Upper lobe of right lung (tissue), 1 donor: ENCODE measurements around the gene PTBP2. TPM values are rescaled to one million over a fixed set of nuclear protein-coding genes. Genes with fewer than 3 reads are reported as not detected.

Experiments used
- ATAC-seq: fragments of 200-7000 bp; cut with Tn5 transposase; one replicate; pipeline ENCODE4 v1.9.1; 2020; ENCODE audit warnings: mild to moderate bottlenecking, moderate library complexity
- DNase-seq: peaks from one replicate; pipeline ENCODE4 v3.0.0-alpha.2; 2020
- H3K27ac ChIP-seq: fragments of 200-600 bp; one replicate; pipeline ENCODE4 v1.8.0; 2022
- H3K27me3 ChIP-seq: fragments of 200-600 bp; one replicate; pipeline ENCODE4 v1.8.0; 2022; ENCODE audit warnings: mild to moderate bottlenecking
- H3K36me3 ChIP-seq: fragments of 200-600 bp; one replicate; pipeline ENCODE4 v1.8.0; 2022
- H3K4me1 ChIP-seq: fragments of 200-600 bp; one replicate; pipeline ENCODE4 v1.8.0; 2022
- H3K4me3 ChIP-seq: fragments of 200-600 bp; one replicate; pipeline ENCODE4 v1.8.0; 2022; ENCODE audit warnings: mild to moderate bottlenecking
- H3K9me3 ChIP-seq: fragments of 200-600 bp; one replicate; pipeline ENCODE4 v1.8.0; 2022
- intact Hi-C: fragments of 100-400 bp; cut with DNase I; formaldehyde crosslinking; loops from one replicate; pipeline ENCODE4 v1.11.0; 2022
- total RNA-seq: library from RNA; stranded (reverse); fragmentation: NEBNext Ultra II Directional; extraction: Animal tissue kit (Norgen Biotek cat#: 25700); gene quantifications from one replicate; pipeline ENCODE4 v1.2.1, GENCODE V29; 2021
- TF ChIP-seq, protein P1 (sequence below): fragments of 200-600 bp; IDR thresholded peaks from one replicate; pipeline ENCODE4 v1.8.0; 2022; ENCODE audit warnings: antibody characterized with exemption
- donor health status: DM: no; HTN: yes; CAD: no; lungs with severe emphysema.

The PTBP2 gene
- total RNA-seq, 1 donor from 2014 or later = 14.7 TPM

DNA sequence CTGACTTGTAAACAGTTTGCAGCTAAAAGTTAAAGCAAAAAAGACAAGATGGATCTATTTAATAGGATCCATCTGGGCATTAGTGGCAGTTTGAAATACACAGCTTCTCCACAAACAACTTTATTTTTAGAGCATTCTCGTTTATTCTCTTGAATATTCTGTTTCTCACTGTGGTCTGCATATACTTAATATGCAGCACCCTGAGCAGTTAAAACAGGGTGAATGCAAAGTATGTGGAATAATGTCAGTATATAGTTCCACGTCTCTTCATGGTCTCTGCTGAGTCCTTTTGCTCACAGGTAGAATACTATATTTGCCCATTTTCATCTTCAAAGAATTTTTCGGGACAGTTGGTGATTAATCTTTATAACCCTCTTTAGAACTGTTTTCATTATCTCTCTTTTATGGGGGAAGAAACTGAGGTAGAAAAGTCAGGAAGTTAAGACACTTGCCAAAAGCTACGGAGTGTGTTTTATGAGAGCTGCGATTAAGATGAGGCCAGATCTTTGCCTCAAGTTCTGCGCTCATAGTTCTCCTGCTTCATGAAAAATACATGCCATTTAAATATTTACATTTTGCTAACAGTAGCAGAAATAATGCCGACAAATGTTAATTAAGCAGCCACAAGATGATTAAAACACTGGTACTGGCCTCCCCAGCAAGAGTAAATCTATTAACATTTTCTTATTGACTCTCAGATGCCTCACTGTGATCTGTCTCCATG lies 115.6 kb downstream of the PTBP2 start:
- H3K27ac ChIP-seq = no peak overlapping the region
- intact Hi-C loops = no loop called here
- ATAC-seq (no peak), DNase-seq (no peak)
- no peaks in the 10 kb centered on the region for H3K27me3 ChIP-seq
- no peaks in the 10 kb centered on the region for H3K36me3 ChIP-seq
- TF ChIP-seq, protein P1, sequence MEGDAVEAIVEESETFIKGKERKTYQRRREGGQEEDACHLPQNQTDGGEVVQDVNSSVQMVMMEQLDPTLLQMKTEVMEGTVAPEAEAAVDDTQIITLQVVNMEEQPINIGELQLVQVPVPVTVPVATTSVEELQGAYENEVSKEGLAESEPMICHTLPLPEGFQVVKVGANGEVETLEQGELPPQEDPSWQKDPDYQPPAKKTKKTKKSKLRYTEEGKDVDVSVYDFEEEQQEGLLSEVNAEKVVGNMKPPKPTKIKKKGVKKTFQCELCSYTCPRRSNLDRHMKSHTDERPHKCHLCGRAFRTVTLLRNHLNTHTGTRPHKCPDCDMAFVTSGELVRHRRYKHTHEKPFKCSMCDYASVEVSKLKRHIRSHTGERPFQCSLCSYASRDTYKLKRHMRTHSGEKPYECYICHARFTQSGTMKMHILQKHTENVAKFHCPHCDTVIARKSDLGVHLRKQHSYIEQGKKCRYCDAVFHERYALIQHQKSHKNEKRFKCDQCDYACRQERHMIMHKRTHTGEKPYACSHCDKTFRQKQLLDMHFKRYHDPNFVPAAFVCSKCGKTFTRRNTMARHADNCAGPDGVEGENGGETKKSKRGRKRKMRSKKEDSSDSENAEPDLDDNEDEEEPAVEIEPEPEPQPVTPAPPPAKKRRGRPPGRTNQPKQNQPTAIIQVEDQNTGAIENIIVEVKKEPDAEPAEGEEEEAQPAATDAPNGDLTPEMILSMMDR = no peak
- no peak overlapping the region for H3K4me3 ChIP-seq
- no peaks in the 10 kb centered on the region for H3K9me3 ChIP-seq
- H3K4me1 ChIP-seq = no peaks in the 10 kb centered on the region

DNA sequence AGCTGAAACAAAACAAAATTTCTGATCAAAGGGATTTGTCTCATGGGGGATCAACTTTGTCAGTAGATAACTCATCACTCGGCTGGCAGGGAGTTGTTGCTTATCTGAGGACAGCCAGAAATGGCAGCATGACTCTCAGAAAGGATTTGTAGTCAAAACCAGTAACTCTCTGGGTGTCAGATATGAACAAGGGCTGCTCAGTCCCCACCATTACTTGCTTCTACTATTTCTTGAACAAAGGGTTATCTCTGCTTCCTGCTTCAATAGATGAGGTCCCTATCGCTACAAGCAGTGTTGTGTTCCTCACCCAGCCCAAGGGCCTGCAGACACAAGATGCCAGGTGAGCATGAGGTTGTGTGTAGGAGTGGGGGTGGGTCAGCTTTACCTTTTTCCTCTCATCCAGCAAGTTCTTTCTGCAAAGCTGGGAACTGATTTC lies 116.2 kb downstream of the PTBP2 start:
- Histone ChIP-seq H3K4me1 (no peaks in the 10 kb centered on the region), H3K9me3 (no peaks in the 10 kb centered on the region), H3K4me3 (no peak overlapping the region), H3K36me3 (no peaks in the 10 kb centered on the region), H3K27ac (no peak overlapping the region), H3K27me3 (no peaks in the 10 kb centered on the region)
- ATAC-seq (no peak), DNase-seq (no peak)
- intact Hi-C loops = no loop called here
- TF ChIP-seq, protein P1 = no peak

DNA sequence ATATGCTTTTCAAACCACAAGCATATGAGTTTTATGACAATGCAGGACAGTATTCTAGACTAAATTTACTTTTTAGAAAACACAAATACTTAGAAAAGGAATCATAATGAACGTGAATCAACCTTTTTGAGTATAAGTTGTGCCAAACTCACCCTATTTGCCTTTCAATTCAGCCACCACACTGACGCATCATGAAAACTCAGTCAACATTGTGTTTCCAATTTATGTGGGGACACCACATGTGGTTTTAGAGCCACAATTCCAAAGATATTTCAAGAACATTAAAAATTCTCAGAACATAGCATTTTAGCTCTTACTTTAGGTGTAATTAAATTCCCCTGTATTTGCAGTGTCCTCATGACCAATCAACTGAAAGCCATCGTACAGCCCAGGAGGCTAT lies 118.8 kb downstream of the PTBP2 start:
- ATAC-seq (no peak), DNase-seq (no peak)
- H3K27me3 ChIP-seq = no peaks in the 10 kb centered on the region
- intact Hi-C loops = no loop called here
- TF ChIP-seq, protein P1 = no peak
- no peaks in the 10 kb centered on the region for H3K4me1 ChIP-seq
- no peak overlapping the region for H3K27ac ChIP-seq
- no peak overlapping the region for H3K4me3 ChIP-seq
- no peaks in the 10 kb centered on the region for H3K36me3 ChIP-seq
- no peaks in the 10 kb centered on the region for H3K9me3 ChIP-seq

DNA sequence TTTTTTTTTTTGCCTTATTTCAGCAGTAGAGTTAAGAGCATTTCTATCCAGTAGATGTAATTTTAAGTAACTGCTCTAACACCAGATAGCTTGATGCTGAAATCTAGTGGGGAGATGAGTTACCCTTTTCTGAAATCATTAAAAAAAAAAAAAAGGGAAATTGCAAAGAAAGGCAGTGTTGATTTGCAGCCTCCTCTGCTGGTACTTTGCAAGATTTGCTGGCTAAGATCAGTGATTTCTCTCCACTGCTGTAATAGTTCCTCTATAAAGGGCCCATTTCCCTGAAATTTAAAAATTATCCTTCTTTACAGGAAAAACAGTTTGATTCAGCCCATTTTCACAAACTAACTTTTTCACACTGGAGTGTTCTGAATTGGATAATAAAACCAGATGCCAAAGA lies 120.6 kb downstream of the PTBP2 start:
- no peak for ATAC-seq
- Histone ChIP-seq H3K36me3 (no peaks in the 10 kb centered on the region), H3K27ac (no peak overlapping the region), H3K4me3 (no peak overlapping the region), H3K4me1 (no peaks in the 10 kb centered on the region), H3K9me3 (no peaks in the 10 kb centered on the region), H3K27me3 (no peaks in the 10 kb centered on the region)
- DNase-seq = no peak
- TF ChIP-seq, protein P1 = no peak
- intact Hi-C loops = no loop called here

DNA sequence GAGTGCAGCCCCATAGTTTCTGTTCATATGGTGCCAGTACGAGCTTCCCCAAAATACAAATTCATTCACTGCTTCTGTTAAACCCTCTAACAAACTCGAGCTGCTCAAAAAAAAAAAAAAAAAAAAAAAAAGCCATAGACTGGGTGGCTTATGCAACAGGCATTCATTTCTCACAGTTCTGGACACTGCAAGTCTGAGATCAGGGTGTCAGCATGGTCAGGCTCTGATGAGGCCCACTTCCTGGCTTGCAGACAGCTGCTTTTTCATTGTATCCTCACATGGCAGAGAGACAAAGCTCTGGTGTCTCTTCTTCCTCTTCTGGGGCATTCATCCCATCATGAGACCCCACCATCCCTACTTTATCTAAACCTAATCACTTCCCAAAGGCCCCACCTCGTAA lies 121.6 kb downstream of the PTBP2 start:
- H3K27me3 ChIP-seq = no peaks in the 10 kb centered on the region
- H3K9me3 ChIP-seq = no peaks in the 10 kb centered on the region
- no peaks in the 10 kb centered on the region for H3K36me3 ChIP-seq
- no peaks in the 10 kb centered on the region for H3K4me1 ChIP-seq
- intact Hi-C loops = no loop called here
- H3K4me3 ChIP-seq = no peak overlapping the region
- ATAC-seq (no peak), DNase-seq (no peak)
- H3K27ac ChIP-seq = no peak overlapping the region
- TF ChIP-seq, protein P1 = no peak

DNA sequence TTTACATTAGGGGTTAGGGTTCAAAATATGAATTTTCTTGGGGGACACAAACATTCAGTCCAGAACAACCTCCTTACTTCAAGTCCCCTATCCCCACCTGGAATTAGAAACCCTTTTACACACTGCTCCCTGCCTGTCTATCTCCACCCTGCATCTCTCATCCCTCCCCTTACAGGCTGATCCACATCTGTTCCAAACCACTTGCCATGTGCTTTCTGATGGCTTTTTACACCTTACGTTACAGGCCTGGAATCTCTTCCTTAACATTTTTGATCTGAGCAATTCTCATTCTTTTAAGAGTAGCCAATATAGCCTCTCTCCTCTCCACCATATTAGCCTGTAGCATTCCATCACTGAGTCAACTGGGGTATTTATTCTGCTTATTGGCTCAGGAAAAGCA lies 122.0 kb downstream of the PTBP2 start:
- Histone ChIP-seq H3K36me3 (no peaks in the 10 kb centered on the region), H3K4me1 (no peaks in the 10 kb centered on the region), H3K27ac (no peak overlapping the region), H3K27me3 (no peaks in the 10 kb centered on the region), H3K9me3 (no peaks in the 10 kb centered on the region), H3K4me3 (no peak overlapping the region)
- intact Hi-C loops = no loop called here
- ATAC-seq = no peak
- DNase-seq = no peak
- TF ChIP-seq, protein P1 = no peak
